Skin of body (tissue), 2 donors: Measurements from ENCODE around the gene RAD51B. TPM values are rescaled to one million over a fixed set of nuclear protein-coding genes. Genes with fewer than 3 reads are reported as not detected.

Experiments used
- DNase-seq: peaks from one replicate; lab custom pipeline; 2025; lab: John Stamatoyannopoulos, UW
- total RNA-seq: library from RNA; depleted of rRNA; stranded (reverse); fragments of >200 nt; gene quantifications from one replicate; pipeline ENCODE4 v1.2.3, GENCODE V29; 2014

The RAD51B gene
- total RNA-seq, 1 donor from 2014 or later: 35.1 TPM

DNA sequence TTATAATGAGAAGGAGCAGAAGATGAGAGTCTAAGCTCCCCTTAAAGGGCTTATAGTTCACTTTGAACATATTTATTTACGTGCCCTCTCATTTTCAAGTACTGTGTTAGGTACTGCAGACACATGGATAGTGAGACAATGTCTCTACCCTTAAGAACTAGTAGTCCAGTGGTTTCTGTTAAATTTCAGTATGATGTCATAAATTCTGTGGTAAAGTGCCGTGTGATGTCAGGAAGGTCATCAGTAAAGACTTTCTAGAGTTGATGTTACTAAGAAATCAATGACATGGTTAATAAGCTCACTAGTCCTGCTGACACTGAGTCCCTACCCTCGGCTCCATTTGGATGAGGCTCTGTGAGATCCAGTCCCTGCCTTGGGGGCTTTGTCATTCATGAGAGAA, 497.7 kb downstream of the RAD51B start:
- no peak for DNase-seq

DNA sequence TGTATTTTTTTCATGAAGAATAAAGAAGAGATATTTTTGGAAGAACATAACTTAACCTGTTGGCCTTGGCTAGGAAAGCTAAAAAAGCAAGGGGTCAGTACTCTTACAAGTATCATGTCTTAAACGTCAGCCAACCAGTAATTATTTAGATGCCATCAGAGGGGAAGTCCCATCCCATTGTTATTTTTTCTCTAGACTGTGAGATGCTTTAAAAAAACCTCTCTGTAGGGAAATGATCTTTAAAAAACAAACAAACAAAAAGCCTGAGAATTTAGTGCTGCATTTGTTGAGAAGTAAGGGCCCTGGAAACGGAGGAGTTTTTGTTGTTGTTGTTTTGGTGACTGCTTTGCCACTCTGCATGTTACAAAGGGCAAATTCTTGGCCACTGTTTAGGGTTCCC, 499.2 kb downstream of the RAD51B start:
- no peak for DNase-seq

GRCh38 chr14:68320495-68320894, 500.9 kb downstream of the RAD51B start:
- DNase-seq: no peak

GRCh38 chr14:68322940-68323620, 503.5 kb downstream of the RAD51B start:
- no peak for DNase-seq

DNA sequence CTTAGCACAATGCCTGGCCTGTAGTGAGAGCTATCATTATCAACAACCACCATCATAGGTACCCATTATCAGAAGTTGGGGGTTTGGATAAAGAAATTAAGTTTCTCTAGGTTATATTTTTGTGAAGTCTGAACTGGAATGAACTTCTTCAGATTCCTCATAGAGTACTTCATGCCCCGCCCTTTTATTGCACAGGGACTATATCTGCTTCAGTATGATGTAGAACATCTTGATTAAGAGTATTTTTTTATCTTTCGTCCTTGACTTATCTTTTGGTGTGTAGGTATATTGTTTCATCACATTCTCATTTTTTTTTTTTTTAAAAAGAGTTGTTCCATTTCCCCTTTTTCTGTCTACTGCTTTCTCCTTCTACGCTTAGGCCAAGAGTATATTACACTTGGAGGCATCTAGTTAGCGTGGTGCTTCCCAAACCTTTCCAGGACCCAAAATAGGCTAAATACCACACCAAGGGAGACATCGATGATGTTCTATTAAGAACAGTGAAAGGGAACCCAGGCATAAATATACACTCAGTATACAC, 505.8 kb downstream of the RAD51B start:
- no peak for DNase-seq

DNA sequence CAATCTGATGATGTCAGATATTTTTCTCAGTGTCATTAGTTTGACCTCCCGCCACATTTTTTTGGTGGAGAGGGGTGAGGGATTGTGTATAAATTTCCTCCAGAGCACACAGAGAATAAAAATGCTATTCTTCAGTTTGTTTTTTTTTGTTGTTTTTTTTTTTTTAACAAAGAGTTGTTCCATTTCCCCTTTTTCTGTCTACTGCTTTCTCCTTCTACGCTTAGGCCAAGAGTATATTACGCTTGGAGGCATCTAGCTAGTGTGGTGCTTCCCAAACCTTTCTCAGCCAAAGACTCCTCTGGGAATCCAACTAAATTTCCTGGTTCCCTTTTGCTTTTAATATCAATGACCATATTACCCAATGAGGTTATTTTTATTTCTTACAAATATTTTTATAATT, 507.7 kb downstream of the RAD51B start:
- DNase-seq: no peak

- DNase-seq: no peak
Observed at GRCh38 chr14:68328509-68328908, 508.9 kb downstream of the RAD51B start.

DNA sequence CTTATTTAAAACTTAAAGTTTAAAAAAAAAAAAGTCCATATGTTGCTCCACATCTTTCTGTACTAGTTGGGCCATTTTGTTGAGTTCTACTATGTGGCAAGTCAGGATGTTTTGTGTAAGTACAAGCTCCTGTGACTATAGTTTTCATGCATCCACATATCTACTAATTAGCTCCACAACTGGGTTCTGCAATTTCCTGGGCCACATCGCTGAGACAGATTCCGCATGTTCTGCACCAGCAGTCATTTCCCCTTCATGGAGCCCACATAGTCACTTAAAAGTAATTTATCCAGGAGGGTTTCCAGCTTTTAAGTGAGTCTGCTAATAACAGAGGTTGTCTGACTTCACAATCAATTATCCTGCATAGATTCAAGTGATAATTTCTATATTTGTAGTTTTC, 511.8 kb downstream of the RAD51B start:
- DNase-seq: no peak

GRCh38 chr14:68331991-68332390, 512.4 kb downstream of the RAD51B start:
- DNase-seq: no peak

DNA sequence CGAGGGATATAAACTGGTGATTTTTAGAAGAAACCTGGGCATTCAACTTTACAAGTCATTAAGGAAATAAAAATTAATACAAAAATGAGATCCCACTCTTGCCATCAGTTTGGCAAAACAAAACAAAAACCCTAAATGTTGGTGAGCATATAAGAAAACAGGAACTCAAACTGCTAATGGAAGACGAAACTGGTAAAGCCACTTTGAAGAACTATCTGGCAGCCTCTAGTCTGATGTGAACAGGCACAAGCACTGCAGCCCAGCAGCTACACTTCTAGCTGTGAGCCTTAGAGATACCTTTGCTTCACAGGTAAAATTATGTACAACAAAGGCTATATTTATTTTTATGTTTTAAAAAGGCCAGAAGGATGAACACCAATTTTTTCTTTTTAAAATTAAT, 513.7 kb downstream of the RAD51B start:
- DNase-seq: no peak

DNA sequence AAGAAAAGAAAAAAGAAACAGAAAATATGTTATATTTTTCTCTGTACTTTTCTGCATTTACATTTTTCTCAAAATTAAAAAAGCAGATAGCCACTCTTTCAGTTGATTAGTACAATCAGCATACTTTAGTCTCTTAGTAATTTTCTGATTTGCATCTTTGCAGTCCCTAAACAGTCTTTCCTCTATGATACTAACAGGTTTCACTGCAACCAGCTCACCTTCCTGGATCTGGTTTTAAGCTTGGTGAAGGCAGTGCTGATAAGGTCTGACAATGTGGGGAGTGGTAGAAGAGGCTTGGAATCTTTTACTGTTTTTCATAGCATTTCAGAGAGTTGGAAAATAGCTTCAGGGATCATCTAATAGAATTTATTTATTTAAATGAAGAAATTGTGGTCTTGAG, 515.7 kb downstream of the RAD51B start:
- no peak for DNase-seq

- DNase-seq: no peak
Observed at GRCh38 chr14:68336165-68336564, 516.6 kb downstream of the RAD51B start.

- no peak for DNase-seq
Observed at GRCh38 chr14:68337279-68337678, 517.7 kb downstream of the RAD51B start.

GRCh38 chr14:68340262-68340661, 520.7 kb downstream of the RAD51B start:
- DNase-seq: no peak

DNA sequence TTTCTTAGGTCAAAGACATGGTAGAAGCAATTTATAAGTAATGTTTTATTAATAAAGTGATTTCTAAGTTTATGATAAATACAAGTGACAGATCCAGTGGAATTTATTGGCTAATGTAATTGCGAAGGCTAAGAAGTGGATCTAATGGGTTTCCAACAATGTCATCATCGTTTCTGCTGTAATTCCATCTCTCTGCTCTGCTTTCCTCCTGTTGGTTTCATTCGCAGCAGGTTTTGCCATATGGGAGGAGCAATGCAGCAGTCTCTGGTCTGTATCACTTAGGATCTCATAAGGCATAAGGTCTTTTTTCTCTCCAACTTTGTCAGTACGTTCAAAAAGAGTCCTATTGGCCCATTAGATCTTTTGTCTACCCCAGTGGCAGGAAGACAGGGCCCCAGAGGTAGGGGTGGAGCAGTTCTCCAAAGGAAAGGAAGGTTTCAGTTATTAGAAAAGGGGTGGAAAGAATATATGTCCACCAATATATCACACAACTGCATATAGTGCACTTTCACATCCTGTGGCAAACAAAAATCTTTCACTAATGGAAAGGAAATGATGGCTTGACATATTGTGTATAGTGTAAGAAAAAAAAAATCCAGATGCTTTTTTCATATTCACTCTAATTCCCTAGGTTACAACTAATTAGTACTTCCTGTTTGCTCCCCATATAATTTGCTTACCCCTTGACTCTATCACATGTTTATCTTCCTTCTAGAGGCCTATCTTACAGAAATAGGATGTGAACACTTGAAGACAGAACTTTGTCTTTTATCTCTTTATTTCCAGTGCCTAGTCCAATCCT, 522.0 kb downstream of the RAD51B start:
- no peak for DNase-seq

DNA sequence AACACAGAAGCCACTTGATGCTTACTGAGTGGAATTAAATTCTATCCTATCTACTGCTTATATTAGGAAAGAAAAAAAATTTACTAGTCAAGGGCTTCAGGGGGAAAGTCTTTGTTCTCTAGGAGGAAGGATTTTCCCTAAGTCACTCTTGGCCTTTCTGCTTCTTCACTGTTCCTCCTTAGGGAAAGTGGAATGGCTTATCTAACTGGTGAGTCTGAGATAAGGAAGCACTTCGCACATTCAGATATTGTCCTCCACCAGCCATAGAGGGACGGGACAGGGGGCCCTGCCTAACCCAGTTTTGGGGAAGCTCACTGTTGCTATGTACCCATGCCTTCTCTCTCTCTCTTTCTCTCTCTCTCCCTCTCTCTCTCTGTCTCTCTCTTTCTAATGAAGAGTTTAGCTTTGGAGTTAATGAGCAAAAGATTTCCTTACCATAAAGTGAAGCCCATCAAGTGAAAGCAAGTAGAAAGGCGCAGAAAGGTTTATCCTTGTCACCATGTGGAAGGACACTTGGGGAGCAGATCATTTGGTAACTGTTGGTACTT, 522.7 kb downstream of the RAD51B start:
- no peak for DNase-seq

DNA sequence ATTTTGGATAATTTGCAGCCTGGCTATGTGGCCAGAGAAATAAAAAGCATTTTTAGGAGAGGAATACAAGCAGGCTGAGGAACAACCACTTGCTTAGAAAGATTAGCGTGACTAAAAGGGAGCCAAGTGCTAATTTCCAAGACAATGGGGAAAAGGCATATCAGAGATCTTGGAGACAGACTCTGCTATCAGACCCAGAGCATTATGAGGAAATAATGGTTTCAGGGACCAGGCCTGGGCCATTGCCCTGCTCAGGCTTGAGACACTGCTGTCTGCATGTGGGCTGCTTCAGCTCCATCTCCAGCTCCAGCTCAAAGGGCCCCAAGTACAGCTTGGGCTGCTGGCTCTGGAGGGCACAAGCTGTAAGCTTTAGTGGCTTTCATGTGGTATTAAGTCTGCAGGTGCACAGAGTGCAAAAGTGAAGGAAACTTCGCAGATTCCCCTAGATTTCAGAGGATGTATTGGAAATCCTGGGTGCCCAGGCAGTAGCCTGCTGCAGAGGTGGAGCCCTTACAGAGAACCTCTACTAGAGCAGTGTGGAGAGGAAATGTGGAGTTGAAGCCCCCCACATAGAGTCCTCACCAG, 524.0 kb downstream of the RAD51B start:
- DNase-seq: no peak

- DNase-seq: no peak
Observed at GRCh38 chr14:68345738-68346137, 526.2 kb downstream of the RAD51B start.

- peak; percentile 27 for DNase-seq
Observed at GRCh38 chr14:68346556-68347343, 527.2 kb downstream of the RAD51B start.

- peak; percentile 98 for DNase-seq
Observed at GRCh38 chr14:68349900-68350629, 530.5 kb downstream of the RAD51B start.

DNA sequence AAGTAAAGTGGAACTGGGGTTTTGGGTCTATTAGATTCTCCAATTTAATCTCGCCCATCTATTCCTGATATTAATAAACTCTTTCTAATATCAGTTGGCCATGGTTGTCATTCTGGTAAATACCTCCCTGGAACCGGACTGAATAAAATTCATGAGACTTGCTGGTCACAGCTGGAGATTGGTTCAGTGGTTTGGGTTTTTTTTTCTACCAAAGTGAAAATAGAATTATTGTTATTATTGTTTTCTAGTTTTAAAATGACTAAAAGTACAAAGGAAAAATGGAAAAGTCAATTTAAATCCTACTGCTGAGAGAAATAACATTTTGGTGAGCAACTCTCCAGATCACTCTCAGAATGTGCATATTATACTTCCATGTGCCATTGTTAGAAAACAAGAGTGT, 535.8 kb downstream of the RAD51B start:
- no peak for DNase-seq
